H9 (cell line): ENCODE data around the gene RTF2. TPM values are rescaled to one million over a fixed set of nuclear protein-coding genes. Genes with fewer than 3 reads are reported as not detected.

Experiments used
- DNase-seq: peaks from one replicate; pipeline ENCODE4 v3.0.0-alpha.2; 2017
- H2AFZ ChIP-seq: one replicate; pipeline ENCODE4 v1.6.1; 2013; ENCODE audit warnings: mild to moderate bottlenecking, low read length, control low read depth, moderate library complexity
- H2AK5ac ChIP-seq: 2 replicates; pipeline ENCODE4 v1.6.1; 2013; ENCODE audit warnings: low read length, control low read depth, mixed read lengths; ENCODE audit not compliant: insufficient read length
- H2BK120ac ChIP-seq: one replicate; pipeline ENCODE4 v1.6.1; 2013; ENCODE audit warnings: low read depth, mild to moderate bottlenecking, low read length, control low read depth, inconsistent platforms; ENCODE audit not compliant: poor library complexity, severe bottlenecking
- H2BK12ac ChIP-seq: 2 replicates; pipeline ENCODE4 v1.6.1; 2013; ENCODE audit warnings: low read length, control low read depth, mixed read lengths, low read depth; ENCODE audit not compliant: insufficient read length
- H2BK15ac ChIP-seq: 2 replicates; pipeline ENCODE4 v1.6.1; 2013; ENCODE audit warnings: low read depth, low read length, control low read depth
- H2BK20ac ChIP-seq: one replicate; pipeline ENCODE4 v1.6.1; 2013; ENCODE audit warnings: low read depth, mild to moderate bottlenecking, low read length, control low read depth, inconsistent platforms; ENCODE audit not compliant: poor library complexity, severe bottlenecking
- H2BK5ac ChIP-seq: 2 replicates; pipeline ENCODE4 v1.6.1; 2013; ENCODE audit warnings: low read length, control low read depth, mixed read lengths; ENCODE audit not compliant: insufficient read length
- H3K14ac ChIP-seq: 2 replicates; pipeline ENCODE4 v1.6.1; 2013; ENCODE audit warnings: low read length, control low read depth; ENCODE audit not compliant: insufficient read depth
- H3K18ac ChIP-seq: 2 replicates; pipeline ENCODE4 v1.6.1; 2013; ENCODE audit warnings: low read depth, mild to moderate bottlenecking, mixed read lengths, low read length, control low read depth; ENCODE audit not compliant: insufficient read length
- H3K23ac ChIP-seq: 2 replicates; pipeline ENCODE4 v1.6.1; 2013; ENCODE audit warnings: low read length, control low read depth, mixed read lengths, low read depth; ENCODE audit not compliant: insufficient read length
- H3K23me2 ChIP-seq: 2 replicates; pipeline ENCODE4 v1.6.1; 2013; ENCODE audit warnings: low read depth, mild to moderate bottlenecking, mixed read lengths, low read length, control low read depth; ENCODE audit not compliant: insufficient read length, poor library complexity, severe bottlenecking
- H3K27ac ChIP-seq: 2 replicates; pipeline ENCODE4 v1.5.1; 2013; ENCODE audit warnings: low read length, control low read depth, mixed read lengths, low read depth; ENCODE audit not compliant: insufficient read length
- H3K27me3 ChIP-seq: 2 replicates; pipeline ENCODE4 v1.6.1; 2013; ENCODE audit warnings: low read length, control low read depth, inconsistent platforms; ENCODE audit not compliant: insufficient read depth
- H3K4ac ChIP-seq: 2 replicates; pipeline ENCODE4 v1.6.1; 2013; ENCODE audit warnings: low read depth, mild to moderate bottlenecking, control low read depth, inconsistent platforms, low read length, moderate library complexity
- H3K4me1 ChIP-seq: 2 replicates; pipeline ENCODE4 v1.6.1; 2013; ENCODE audit warnings: low read length, control low read depth, inconsistent platforms; ENCODE audit not compliant: insufficient read depth
- H3K4me2 ChIP-seq: 2 replicates; pipeline ENCODE4 v1.6.1; 2013; ENCODE audit warnings: low read length, control low read depth, mixed read lengths; ENCODE audit not compliant: insufficient read length, insufficient read depth
- H3K56ac ChIP-seq: 2 replicates; pipeline ENCODE4 v1.6.1; 2013; ENCODE audit warnings: low read depth, mild to moderate bottlenecking, mixed read lengths, low read length, control low read depth; ENCODE audit not compliant: insufficient read length
- H3K79me1 ChIP-seq: 2 replicates; pipeline ENCODE4 v1.6.1; 2013; ENCODE audit warnings: low read depth, mild to moderate bottlenecking, moderate library complexity, low read length, control low read depth, inconsistent platforms; ENCODE audit not compliant: insufficient read depth, poor library complexity, severe bottlenecking
- H3K79me2 ChIP-seq: 2 replicates; pipeline ENCODE4 v1.6.1; 2013; ENCODE audit warnings: low read length, control low read depth, inconsistent platforms; ENCODE audit not compliant: insufficient read depth
- H3K9ac ChIP-seq: 2 replicates; pipeline ENCODE4 v1.6.1; 2013; ENCODE audit warnings: low read length, control low read depth, mixed read lengths; ENCODE audit not compliant: insufficient read length; ENCODE audit errors: extremely low read depth
- H3K9me3 ChIP-seq: one replicate; pipeline ENCODE4 v1.6.1; 2013; ENCODE audit warnings: low read depth, low read length, inconsistent platforms; ENCODE audit not compliant: control insufficient read depth
- H3T11ph ChIP-seq: one replicate; pipeline ENCODE4 v1.6.1; 2013; ENCODE audit warnings: mild to moderate bottlenecking, low read length, control low read depth, inconsistent platforms
- H4K20me1 ChIP-seq: one replicate; pipeline ENCODE4 v1.6.1; 2013; ENCODE audit not compliant: control insufficient read depth, insufficient read length, insufficient read depth
- H4K5ac ChIP-seq: 2 replicates; pipeline ENCODE4 v1.6.1; 2013; ENCODE audit warnings: low read depth, mild to moderate bottlenecking, mixed read lengths, low read length, control low read depth; ENCODE audit not compliant: insufficient read length
- H4K8ac ChIP-seq: replicated peaks from 2 replicates; pipeline ENCODE4 v1.6.1; 2013; ENCODE audit warnings: low read length, control low read depth, mixed read lengths, low read depth; ENCODE audit not compliant: insufficient read length
- H4K91ac ChIP-seq: 2 replicates; pipeline ENCODE4 v1.6.1; 2013; ENCODE audit warnings: low read depth, mild to moderate bottlenecking, moderate library complexity, mixed read lengths, low read length, control low read depth; ENCODE audit not compliant: insufficient read length
- H3K27ac Mint-ChIP-seq, 3 experiments: 2 replicates in 2 of 3; 3 replicates in 1 of 3; pipeline ENCODE4 v1.8.0; 2020 to 2021; ENCODE audit warnings: mixed read lengths in 3 of 3, mild to moderate bottlenecking in 1 of 3, moderate library complexity in 1 of 3
- H3K27me3 Mint-ChIP-seq: 2 replicates; pipeline ENCODE4 v1.8.0; 2021; ENCODE audit warnings: low read depth, mild to moderate bottlenecking, moderate library complexity, mixed read lengths
- H3K36me3 Mint-ChIP-seq, 3 experiments: 2 replicates in 2 of 3; 3 replicates in 1 of 3; pipeline ENCODE4 v1.8.0; 2020 to 2021; ENCODE audit warnings: low read depth in 3 of 3, mixed read lengths in 3 of 3; ENCODE audit not compliant: insufficient read depth in 1 of 3
- H3K4me1 Mint-ChIP-seq, 2 experiments: 2 replicates each; pipeline ENCODE4 v1.8.0; 2020; ENCODE audit warnings: mixed read lengths in 2 of 2
- H3K4me3 Mint-ChIP-seq, 2 experiments: 2 replicates in 1 of 2; 3 replicates in 1 of 2; pipeline ENCODE4 v1.8.0; 2020 to 2021; ENCODE audit warnings: mild to moderate bottlenecking in 2 of 2, mixed read lengths in 2 of 2, moderate library complexity in 1 of 2
- H3K9me3 Mint-ChIP-seq, 2 experiments: 2 replicates in 1 of 2; 3 replicates in 1 of 2; pipeline ENCODE4 v1.8.0; 2020; ENCODE audit warnings: mild to moderate bottlenecking in 2 of 2, mixed read lengths in 2 of 2, moderate library complexity in 1 of 2
- WGBS: extraction: QIAGEN DNeasy Blood & Tissue Kit; methylation state at CpG from one replicate; pipeline ENCODE4 v1.1.7; 2013; ENCODE audit warnings: missing lambda C conversion rate, low lambda C conversion rate, mixed read lengths; ENCODE audit not compliant: insufficient read length; ENCODE audit errors: extremely low coverage; 5-methylcytosine and 5-hydroxymethylcytosine counted together
- total RNA-seq: library from RNA; stranded (reverse); gene quantifications from 2 replicates; pipeline ENCODE4 v1.2.1, GENCODE V29; 2021
- TF ChIP-seq, protein P1 (sequence below): fragments of 200-600 bp; sonication (generic); conservative IDR thresholded peaks from 3 replicates; pipeline ENCODE4 v1.8.0; 2021; ENCODE audit warnings: antibody characterized with exemption, mild to moderate bottlenecking

RTF2 gene
- total RNA-seq, 1 experiment from 2014 or later = 62.6 TPM

DNA sequence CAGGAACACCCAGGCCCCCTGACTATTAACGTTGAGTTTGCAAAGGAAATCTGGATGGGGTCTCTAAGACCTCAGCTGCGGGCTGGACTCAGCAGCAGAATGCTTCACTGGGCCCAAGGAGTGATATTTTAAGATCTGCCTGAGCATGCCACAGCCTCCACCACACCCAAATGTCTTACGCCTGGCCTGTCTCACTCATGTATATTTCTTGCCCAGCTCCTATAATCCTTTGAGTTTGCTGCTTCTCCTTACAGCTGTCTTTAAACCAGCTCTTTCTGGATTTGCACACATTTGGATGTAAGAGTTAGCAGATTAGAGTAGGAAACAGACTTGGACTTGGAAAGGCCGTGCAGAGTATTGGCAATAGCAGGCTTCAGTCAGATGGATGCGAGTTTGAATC lies 40.0 kb upstream of the RTF2 start:
- Histone ChIP-seq H3K79me1 (no peaks in the 10 kb centered on the region), H2BK12ac (no peak overlapping the region), H2AK5ac (no peak overlapping the region), H4K8ac (no peak overlapping the region), H3K56ac (no peak overlapping the region), H3K4me2 (no peak overlapping the region), H2AFZ (no peak overlapping the region), H3K23ac (no peak overlapping the region), H3T11ph (no peak overlapping the region), H2BK5ac (no peak overlapping the region), H4K91ac (no peak overlapping the region), H2BK15ac (no peak overlapping the region), H3K4ac (no peak overlapping the region), H3K14ac (no peak overlapping the region), H3K23me2 (no peaks in the 10 kb centered on the region), H2BK120ac (no peak overlapping the region), H3K27me3 (peaks cover 2% of the 10 kb centered on the region; the same call in 1 of the 2 replicates), H2BK20ac (no peak overlapping the region), H3K4me1 (no peaks in the 10 kb centered on the region), H4K20me1 (no peaks in the 10 kb centered on the region), H3K9ac (no peak overlapping the region), H3K18ac (no peak overlapping the region), H3K79me2 (no peaks in the 10 kb centered on the region), H3K27ac (no peak overlapping the region), H4K5ac (no peak overlapping the region), H3K9me3 (no peaks in the 10 kb centered on the region)
- Mint-ChIP-seq H3K27ac (peak overlapping the region in 1 of 3 experiments; percentile 59; a peak in 1 of 7 replicates), H3K9me3 (no peaks in the 10 kb centered on the region), H3K27me3 (peaks cover 61% of the 10 kb centered on the region), H3K4me3 (no peak overlapping the region), H3K4me1 (no peaks in the 10 kb centered on the region), H3K36me3 (no peaks in the 10 kb centered on the region)
- TF ChIP-seq, protein P1, sequence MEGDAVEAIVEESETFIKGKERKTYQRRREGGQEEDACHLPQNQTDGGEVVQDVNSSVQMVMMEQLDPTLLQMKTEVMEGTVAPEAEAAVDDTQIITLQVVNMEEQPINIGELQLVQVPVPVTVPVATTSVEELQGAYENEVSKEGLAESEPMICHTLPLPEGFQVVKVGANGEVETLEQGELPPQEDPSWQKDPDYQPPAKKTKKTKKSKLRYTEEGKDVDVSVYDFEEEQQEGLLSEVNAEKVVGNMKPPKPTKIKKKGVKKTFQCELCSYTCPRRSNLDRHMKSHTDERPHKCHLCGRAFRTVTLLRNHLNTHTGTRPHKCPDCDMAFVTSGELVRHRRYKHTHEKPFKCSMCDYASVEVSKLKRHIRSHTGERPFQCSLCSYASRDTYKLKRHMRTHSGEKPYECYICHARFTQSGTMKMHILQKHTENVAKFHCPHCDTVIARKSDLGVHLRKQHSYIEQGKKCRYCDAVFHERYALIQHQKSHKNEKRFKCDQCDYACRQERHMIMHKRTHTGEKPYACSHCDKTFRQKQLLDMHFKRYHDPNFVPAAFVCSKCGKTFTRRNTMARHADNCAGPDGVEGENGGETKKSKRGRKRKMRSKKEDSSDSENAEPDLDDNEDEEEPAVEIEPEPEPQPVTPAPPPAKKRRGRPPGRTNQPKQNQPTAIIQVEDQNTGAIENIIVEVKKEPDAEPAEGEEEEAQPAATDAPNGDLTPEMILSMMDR = no peak
- no peak for DNase-seq
- WGBS = no CpG with 5 or more reads among the region's 5 CpGs
